Measurements from ENCODE around the gene SMURF1. TPM values are rescaled to one million over a fixed set of nuclear protein-coding genes. Genes with fewer than 3 reads are reported as not detected.

Gene SMURF1
- total and polyA plus RNA-seq, 4 donors, result 2.9 to 16.8 (median 5.9) TPM

- Histone ChIP-seq H3K4me1 (ENCODE audit: control insufficient read depth in 4 of 4, insufficient read depth in 4 of 4, low read length in 3 of 4) (no peaks in the 10 kb centered on the region), H3K27me3 (ENCODE audit: control insufficient read depth in 4 of 4, insufficient read depth in 4 of 4, low read length in 3 of 4) (no peaks in the 10 kb centered on the region), H3K9me3 (ENCODE audit: control insufficient read depth in 4 of 4, low read length in 3 of 4) (no peaks in the 10 kb centered on the region), H3K4me3 (ENCODE audit: low read depth in 1 of 3, low read length in 3 of 3) (no peak overlapping the region), H3K36me3 (ENCODE audit: control insufficient read depth in 4 of 4, insufficient read depth in 3 of 4, low read depth in 1 of 4, low read length in 3 of 4) (peaks cover 18 to 64% (median 49%) of the 10 kb centered on the region in 4 donors), H3K9ac (ENCODE audit: low read depth in 1 of 2, low read length in 2 of 2) (no peak overlapping the region), H3K27ac (ENCODE audit: low read depth in 1 of 2, low read length in 2 of 2) (no peak overlapping the region)
- TF ChIP-seq HNF4A (conservative IDR thresholded peaks at IDR 0.05), result no peak
- no peak for TF ChIP-seq NR2F2 (IDR thresholded peaks at IDR 0.05)
- TF ChIP-seq, protein P1, sequence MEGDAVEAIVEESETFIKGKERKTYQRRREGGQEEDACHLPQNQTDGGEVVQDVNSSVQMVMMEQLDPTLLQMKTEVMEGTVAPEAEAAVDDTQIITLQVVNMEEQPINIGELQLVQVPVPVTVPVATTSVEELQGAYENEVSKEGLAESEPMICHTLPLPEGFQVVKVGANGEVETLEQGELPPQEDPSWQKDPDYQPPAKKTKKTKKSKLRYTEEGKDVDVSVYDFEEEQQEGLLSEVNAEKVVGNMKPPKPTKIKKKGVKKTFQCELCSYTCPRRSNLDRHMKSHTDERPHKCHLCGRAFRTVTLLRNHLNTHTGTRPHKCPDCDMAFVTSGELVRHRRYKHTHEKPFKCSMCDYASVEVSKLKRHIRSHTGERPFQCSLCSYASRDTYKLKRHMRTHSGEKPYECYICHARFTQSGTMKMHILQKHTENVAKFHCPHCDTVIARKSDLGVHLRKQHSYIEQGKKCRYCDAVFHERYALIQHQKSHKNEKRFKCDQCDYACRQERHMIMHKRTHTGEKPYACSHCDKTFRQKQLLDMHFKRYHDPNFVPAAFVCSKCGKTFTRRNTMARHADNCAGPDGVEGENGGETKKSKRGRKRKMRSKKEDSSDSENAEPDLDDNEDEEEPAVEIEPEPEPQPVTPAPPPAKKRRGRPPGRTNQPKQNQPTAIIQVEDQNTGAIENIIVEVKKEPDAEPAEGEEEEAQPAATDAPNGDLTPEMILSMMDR (IDR thresholded peaks at IDR 0.05; ENCODE audit: low read depth, low read length, missing input control), result no peak
- TF ChIP-seq YY1 (IDR thresholded peaks at IDR 0.05), result no peak
- no peak for TF ChIP-seq TAF1 (conservative IDR thresholded peaks at IDR 0.05)
- no peak for TF ChIP-seq ATF3 (IDR thresholded peaks at IDR 0.05)
- TF ChIP-seq, protein P2, sequence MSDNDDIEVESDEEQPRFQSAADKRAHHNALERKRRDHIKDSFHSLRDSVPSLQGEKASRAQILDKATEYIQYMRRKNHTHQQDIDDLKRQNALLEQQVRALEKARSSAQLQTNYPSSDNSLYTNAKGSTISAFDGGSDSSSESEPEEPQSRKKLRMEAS (IDR thresholded peaks at IDR 0.05), result no peak
- WGBS, result 98% methylated on average over 13 of the region's 13 CpGs
- no peak for DNase-seq (ENCODE audit: low spot score)
Observed at GRCh38 chr7:99012722-99013121, 131.2 kb downstream of the SMURF1 start.

GRCh38 chr7:99011706-99012404 lies 132.1 kb downstream of the SMURF1 start:
- Histone ChIP-seq H3K27ac (ENCODE audit: low read depth in 1 of 2, low read length in 2 of 2) (no peak overlapping the region), H3K36me3 (ENCODE audit: control insufficient read depth in 4 of 4, insufficient read depth in 3 of 4, low read depth in 1 of 4, low read length in 3 of 4) (peaks cover 18 to 69% (median 51%) of the 10 kb centered on the region in 4 donors), H3K27me3 (ENCODE audit: control insufficient read depth in 4 of 4, insufficient read depth in 4 of 4, low read length in 3 of 4) (no peaks in the 10 kb centered on the region), H3K9me3 (ENCODE audit: control insufficient read depth in 4 of 4, low read length in 3 of 4) (no peaks in the 10 kb centered on the region), H3K9ac (ENCODE audit: low read depth in 1 of 2, low read length in 2 of 2) (no peak overlapping the region), H3K4me1 (ENCODE audit: control insufficient read depth in 4 of 4, insufficient read depth in 4 of 4, low read length in 3 of 4) (no peaks in the 10 kb centered on the region), H3K4me3 (ENCODE audit: low read depth in 1 of 3, low read length in 3 of 3) (no peak overlapping the region)
- WGBS, result 98% methylated on average over 36 of the region's 36 CpGs
- DNase-seq (ENCODE audit: low spot score), result no peak
- TF ChIP-seq EGR1 (IDR thresholded peaks at IDR 0.05; ENCODE audit: low read depth in 2 of 2), result no peak
- TF ChIP-seq RXRA (IDR thresholded peaks at IDR 0.05), result no peak
- TF ChIP-seq, protein P1 (IDR thresholded peaks at IDR 0.05; ENCODE audit: low read depth, low read length, missing input control), result no peak
- TF ChIP-seq ATF3 (IDR thresholded peaks at IDR 0.05), result no peak
- no peak for TF ChIP-seq GABPA (IDR thresholded peaks at IDR 0.05 in 1 of 2, conservative IDR thresholded peaks at IDR 0.05 in 1 of 2)
- no peak for TF ChIP-seq FOXA1 (IDR thresholded peaks at IDR 0.05)
- TF ChIP-seq NR2F2 (IDR thresholded peaks at IDR 0.05), result no peak
- TF ChIP-seq FOXA2 (IDR thresholded peaks at IDR 0.05), result no peak
- TF ChIP-seq, protein P2 (IDR thresholded peaks at IDR 0.05), result no peak
- TF ChIP-seq RAD21 (IDR thresholded peaks at IDR 0.05), result no peak
- TF ChIP-seq TAF1 (conservative IDR thresholded peaks at IDR 0.05), result no peak
- TF ChIP-seq SP1 (IDR thresholded peaks at IDR 0.05), result no peak
- no peak for TF ChIP-seq HNF4A (conservative IDR thresholded peaks at IDR 0.05)
- TF ChIP-seq, protein P3, sequence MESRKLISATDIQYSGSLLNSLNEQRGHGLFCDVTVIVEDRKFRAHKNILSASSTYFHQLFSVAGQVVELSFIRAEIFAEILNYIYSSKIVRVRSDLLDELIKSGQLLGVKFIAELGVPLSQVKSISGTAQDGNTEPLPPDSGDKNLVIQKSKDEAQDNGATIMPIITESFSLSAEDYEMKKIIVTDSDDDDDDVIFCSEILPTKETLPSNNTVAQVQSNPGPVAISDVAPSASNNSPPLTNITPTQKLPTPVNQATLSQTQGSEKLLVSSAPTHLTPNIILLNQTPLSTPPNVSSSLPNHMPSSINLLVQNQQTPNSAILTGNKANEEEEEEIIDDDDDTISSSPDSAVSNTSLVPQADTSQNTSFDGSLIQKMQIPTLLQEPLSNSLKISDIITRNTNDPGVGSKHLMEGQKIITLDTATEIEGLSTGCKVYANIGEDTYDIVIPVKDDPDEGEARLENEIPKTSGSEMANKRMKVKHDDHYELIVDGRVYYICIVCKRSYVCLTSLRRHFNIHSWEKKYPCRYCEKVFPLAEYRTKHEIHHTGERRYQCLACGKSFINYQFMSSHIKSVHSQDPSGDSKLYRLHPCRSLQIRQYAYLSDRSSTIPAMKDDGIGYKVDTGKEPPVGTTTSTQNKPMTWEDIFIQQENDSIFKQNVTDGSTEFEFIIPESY (IDR thresholded peaks at IDR 0.05), result no peak
